ENCODE data around the gene ASPG.

DNA sequence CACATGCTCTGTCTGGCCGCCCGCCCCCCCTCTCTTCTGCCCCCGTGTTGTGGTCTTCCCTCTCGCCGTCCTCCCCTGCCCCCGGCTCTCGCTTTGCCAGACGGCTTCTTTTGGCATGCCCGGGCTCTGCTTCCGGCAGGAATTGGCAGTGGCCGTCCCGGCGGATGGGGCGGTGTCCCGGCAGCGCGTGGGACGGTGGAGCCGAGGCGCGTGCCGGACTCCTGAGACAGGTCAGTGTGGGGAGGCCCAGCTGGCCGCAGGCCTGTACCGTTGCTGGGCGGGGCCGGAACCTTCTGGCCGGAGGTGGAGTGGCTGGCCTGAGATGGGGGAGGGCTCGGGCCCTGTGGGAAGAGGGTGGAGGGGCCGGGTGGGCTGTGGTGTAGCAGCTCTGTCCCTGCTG is 70.0 kb downstream of the ASPG start:
- TF ChIP-seq, protein P1, sequence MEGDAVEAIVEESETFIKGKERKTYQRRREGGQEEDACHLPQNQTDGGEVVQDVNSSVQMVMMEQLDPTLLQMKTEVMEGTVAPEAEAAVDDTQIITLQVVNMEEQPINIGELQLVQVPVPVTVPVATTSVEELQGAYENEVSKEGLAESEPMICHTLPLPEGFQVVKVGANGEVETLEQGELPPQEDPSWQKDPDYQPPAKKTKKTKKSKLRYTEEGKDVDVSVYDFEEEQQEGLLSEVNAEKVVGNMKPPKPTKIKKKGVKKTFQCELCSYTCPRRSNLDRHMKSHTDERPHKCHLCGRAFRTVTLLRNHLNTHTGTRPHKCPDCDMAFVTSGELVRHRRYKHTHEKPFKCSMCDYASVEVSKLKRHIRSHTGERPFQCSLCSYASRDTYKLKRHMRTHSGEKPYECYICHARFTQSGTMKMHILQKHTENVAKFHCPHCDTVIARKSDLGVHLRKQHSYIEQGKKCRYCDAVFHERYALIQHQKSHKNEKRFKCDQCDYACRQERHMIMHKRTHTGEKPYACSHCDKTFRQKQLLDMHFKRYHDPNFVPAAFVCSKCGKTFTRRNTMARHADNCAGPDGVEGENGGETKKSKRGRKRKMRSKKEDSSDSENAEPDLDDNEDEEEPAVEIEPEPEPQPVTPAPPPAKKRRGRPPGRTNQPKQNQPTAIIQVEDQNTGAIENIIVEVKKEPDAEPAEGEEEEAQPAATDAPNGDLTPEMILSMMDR (conservative IDR thresholded peaks at IDR 0.05), result no peak
- no peak for TF ChIP-seq ZFX (IDR thresholded peaks at IDR 0.05)

Measured in C4-2B (cell line).